Pancreas (tissue), 10 donors: ENCODE results near the gene INTS12. TPM values are rescaled to one million over a fixed set of nuclear protein-coding genes. Genes with fewer than 3 reads are reported as not detected.

Experiments used
- ATAC-seq, 4 donors: fragments of 200-7000 bp; cut with Tn5 transposase; one replicate each; pipeline versions ENCODE4 v1.8.0 to v1.9.1; 2020; ENCODE audit warnings: mild to moderate bottlenecking in 4 of 4, moderate library complexity in 4 of 4
- DNase-seq, 6 donors: peaks; one replicate each; pipeline ENCODE4 v3.0.0-alpha.2; 2020
- FAIRE-seq: peaks from 2 replicates; lab custom pipeline; 2012; peaks lifted over from hg19 to GRCh38; lab: Jason Lieb, UNC
- H3K27ac ChIP-seq, 4 donors: fragments of 200-600 bp; sonication (generic); 1 replicate in 3 of 4; 2 replicates in 1 of 4; pipeline versions ENCODE4 v1.5.0 to v1.8.0; 2020
- H3K27me3 ChIP-seq, 4 donors: fragments of 200-600 bp; one replicate each; pipeline ENCODE4 v1.8.0; 2021
- H3K36me3 ChIP-seq, 3 donors: fragments of 200-600 bp; sonication (generic) in 1 of 3; one replicate each; pipeline versions ENCODE4 v1.5.0 to v1.8.0; 2020 to 2021
- H3K4me1 ChIP-seq, 3 donors: fragments of 200-600 bp; one replicate each; pipeline ENCODE4 v1.8.0; 2021
- H3K4me3 ChIP-seq, 4 donors: fragments of 200-600 bp; sonication (generic) in 2 of 4; one replicate each; pipeline versions ENCODE4 v1.5.0 to v1.8.0; 2020 to 2021
- H3K9me3 ChIP-seq, 4 donors: fragments of 200-600 bp; one replicate each; pipeline ENCODE4 v1.8.0; 2021
- WGBS, 2 donors: extraction: QIAGEN DNeasy Blood & Tissue Kit; methylation state at CpG; one replicate each; pipeline ENCODE4 v1.1.7; 2013; 5-methylcytosine and 5-hydroxymethylcytosine counted together
- intact Hi-C, 3 donors: fragments of 100-400 bp; cut with DNase I; formaldehyde crosslinking; loops; one replicate each; pipeline versions ENCODE4 v1.11.1 to v1.14.2; 2022
- polyA plus RNA-seq, 2 donors: library from polyadenylated mRNA; stranded (reverse); fragments of 200-250 nt; gene quantifications; one replicate each; pipeline ENCODE4 v1.2.3, GENCODE V29; 2013
- total RNA-seq, 6 donors: library from RNA; stranded (reverse); fragmentation: NEBNext Ultra II Directional in 4 of 6; extraction: Animal tissue kit (Norgen Biotek cat#: 25700) in 4 of 6; gene quantifications; one replicate each; pipeline versions ENCODE4 v1.2.1 to v1.2.4, GENCODE V29; 2021 to 2023
- TF ChIP-seq, protein P1 (sequence below), 4 donors: fragments of 200-600 bp; sonication (generic) in 3 of 4; IDR thresholded peaks; one replicate each; pipeline versions ENCODE4 v1.5.0 to v1.8.0; 2021; ENCODE audit warnings: antibody characterized with exemption in 4 of 4
- donor health status: healthy with polysubstance abuse.
- donor health status: DM: no; HTN: no; CAD: no; lungs with moderate emphysema.
- donor health status: DM: no; HTN: no; CAD: no.
- donor health status: control.
- donor health status: control.
- donor health status: Bipolar disorder and iron deficiency.
- donor health status: DM: yes; HTN: yes; CAD: no.
- donor health status: DM: no; HTN: no; CAD: no.
- donor health status: DM: no; HTN: no; CAD: no.
- donor health status: DM: yes; HTN: yes; CAD: no.

INTS12 gene
- total and polyA plus RNA-seq, 8 donors, result 5.3 to 12.8 (median 7.0) TPM

DNA sequence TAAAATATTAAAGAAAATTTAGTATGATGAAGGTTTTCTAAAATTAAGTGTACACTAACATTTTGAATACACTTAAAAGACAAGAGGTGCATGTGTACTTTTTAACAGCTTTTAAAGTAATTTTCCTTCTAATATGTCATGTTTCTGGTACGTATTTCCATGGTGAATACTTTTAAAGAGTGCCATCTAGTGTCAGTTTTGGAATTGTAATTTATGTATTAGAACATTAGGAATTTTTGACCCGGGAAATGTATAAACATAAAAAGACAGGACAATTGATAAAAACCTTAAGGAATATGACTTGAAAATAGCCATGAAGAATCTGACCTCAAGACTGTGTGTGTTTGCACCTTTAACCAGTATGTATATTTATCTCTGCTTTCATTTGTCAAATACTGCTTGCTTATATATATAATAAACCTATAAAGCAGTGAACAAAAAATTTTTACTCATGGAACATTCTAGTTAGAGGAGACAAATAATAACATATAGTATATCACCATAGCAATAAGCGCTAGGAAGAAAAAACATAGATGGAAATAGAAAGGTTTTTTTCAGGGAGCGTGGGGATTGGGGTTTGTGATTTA lies 7.3 kb upstream of the INTS12 start:
- H3K4me3 ChIP-seq, result no peak overlapping the region
- WGBS, 2 donors, result 38 to 42% methylated on average over 4 of the region's 4 CpGs
- ATAC-seq (peak; percentile 56 to 74 (median 70)), FAIRE-seq (no peak), DNase-seq (no peak)
- no peaks in the 10 kb centered on the region for H3K36me3 ChIP-seq
- TF ChIP-seq, protein P1, sequence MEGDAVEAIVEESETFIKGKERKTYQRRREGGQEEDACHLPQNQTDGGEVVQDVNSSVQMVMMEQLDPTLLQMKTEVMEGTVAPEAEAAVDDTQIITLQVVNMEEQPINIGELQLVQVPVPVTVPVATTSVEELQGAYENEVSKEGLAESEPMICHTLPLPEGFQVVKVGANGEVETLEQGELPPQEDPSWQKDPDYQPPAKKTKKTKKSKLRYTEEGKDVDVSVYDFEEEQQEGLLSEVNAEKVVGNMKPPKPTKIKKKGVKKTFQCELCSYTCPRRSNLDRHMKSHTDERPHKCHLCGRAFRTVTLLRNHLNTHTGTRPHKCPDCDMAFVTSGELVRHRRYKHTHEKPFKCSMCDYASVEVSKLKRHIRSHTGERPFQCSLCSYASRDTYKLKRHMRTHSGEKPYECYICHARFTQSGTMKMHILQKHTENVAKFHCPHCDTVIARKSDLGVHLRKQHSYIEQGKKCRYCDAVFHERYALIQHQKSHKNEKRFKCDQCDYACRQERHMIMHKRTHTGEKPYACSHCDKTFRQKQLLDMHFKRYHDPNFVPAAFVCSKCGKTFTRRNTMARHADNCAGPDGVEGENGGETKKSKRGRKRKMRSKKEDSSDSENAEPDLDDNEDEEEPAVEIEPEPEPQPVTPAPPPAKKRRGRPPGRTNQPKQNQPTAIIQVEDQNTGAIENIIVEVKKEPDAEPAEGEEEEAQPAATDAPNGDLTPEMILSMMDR (IDR thresholded peaks at IDR 0.05), result peak; percentile 17 to 47 (median 32)
- H3K9me3 ChIP-seq, result no peaks in the 10 kb centered on the region
- H3K27me3 ChIP-seq, result no peaks in the 10 kb centered on the region
- H3K27ac ChIP-seq, result no peak overlapping the region
- H3K4me1 ChIP-seq, result peaks cover 0 to 10% (median 0%) of the 10 kb centered on the region in 3 donors
- intact Hi-C loops, result loop anchor here in 1 of 3 donors (10.0 kb wide), 1 partner anchor 201 kb away; no protein-coding TSS in a partner anchor

DNA sequence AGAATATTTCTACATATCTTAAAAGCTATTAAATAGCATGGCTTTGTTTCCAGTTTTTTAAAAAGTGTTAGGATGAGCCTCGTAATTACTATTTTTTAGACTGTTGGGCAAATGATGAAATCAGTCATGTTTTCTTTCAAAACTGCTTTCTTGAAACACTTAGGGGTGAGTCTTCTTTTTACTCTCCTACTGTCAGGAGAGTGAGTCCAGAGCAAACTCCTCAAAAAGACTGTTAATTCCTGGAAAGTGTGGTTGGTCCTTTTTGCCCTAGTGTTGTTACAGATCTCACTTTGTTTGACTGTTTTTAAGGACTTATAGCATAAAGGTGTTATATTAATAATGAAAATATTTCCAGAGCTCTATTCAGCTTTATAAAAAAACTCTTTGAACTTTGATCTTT lies 6.4 kb upstream of the INTS12 start:
- 61 to 79% methylated on average over 1 of the region's 1 CpG for WGBS, 2 donors

DNA sequence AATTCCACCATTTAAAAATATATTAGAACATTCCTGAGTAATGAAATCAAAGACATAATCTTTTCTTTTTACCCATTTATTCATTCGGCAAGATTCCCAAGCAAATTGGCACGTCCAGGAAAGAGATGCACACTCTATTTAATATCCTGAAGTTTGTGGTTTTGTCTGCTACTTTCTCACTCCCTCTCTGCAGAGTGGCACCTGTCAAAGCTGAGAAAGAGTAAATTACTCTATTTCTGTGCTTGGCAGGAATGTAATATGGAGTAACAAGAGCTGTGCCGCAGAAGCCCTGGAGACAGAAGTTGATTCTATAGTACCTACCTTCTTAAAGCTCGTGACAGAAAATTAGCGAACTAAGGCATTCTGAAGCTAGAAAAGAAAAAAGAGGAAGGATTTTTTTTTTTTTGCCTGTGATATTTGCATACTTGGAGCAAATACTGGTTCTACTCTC lies 5.6 kb upstream of the INTS12 start:
- H3K4me3 ChIP-seq, result peak overlapping the region in 1 of 4 donors; percentile 15
- ATAC-seq, result peak in 2 of 4 donors; percentile 26 to 39
- no peaks in the 10 kb centered on the region for H3K9me3 ChIP-seq
- H3K27me3 ChIP-seq, result no peaks in the 10 kb centered on the region
- H3K4me1 ChIP-seq, result peaks cover 0 to 16% (median 5%) of the 10 kb centered on the region in 3 donors
- intact Hi-C loops, result loop anchor here in 1 of 3 donors (10.0 kb wide), 1 partner anchor 199 kb away; no protein-coding TSS in a partner anchor
- no peak for FAIRE-seq
- H3K36me3 ChIP-seq, result no peaks in the 10 kb centered on the region
- no peak for DNase-seq
- peak overlapping the region in 1 of 4 donors; percentile 0 for H3K27ac ChIP-seq
- TF ChIP-seq, protein P1 (IDR thresholded peaks at IDR 0.05), result no peak
- WGBS, 2 donors, result 43 to 54% methylated on average over 5 of the region's 5 CpGs

More for the DNA sequence above, 6.4 kb upstream of the INTS12 start:
- DNase-seq (no peak), FAIRE-seq (no peak), ATAC-seq (peak in 1 of 4 donors; percentile 20)
- TF ChIP-seq, protein P1 (IDR thresholded peaks at IDR 0.05), result no peak
- Histone ChIP-seq H3K36me3 (no peaks in the 10 kb centered on the region), H3K27me3 (no peaks in the 10 kb centered on the region), H3K4me3 (no peak overlapping the region), H3K9me3 (no peaks in the 10 kb centered on the region), H3K4me1 (peaks cover 0 to 10% (median 5%) of the 10 kb centered on the region in 3 donors), H3K27ac (no peak overlapping the region)
- intact Hi-C loops, result loop anchor here in 1 of 3 donors (10.0 kb wide), 1 partner anchor 200 kb away; no protein-coding TSS in a partner anchor

DNA sequence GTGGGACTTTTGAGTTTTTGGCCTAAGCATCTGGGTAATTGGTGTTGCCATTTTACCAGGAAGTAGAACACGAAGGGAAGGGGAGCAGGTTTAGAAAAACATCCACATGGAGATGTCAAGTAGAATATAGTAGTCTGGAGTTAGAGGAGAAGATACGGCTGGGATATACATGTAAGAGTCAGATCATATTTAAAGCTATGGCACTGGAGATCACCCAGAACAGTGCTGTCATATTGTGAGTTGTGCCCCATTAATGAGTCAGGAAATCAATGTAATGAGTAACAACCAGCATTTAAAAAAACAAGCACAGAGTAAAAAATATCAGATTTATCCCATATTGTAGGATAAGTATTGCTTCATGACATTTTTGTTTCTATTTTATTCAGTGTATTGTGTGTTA lies 4.3 kb upstream of the INTS12 start:
- Histone ChIP-seq H3K27ac (no peak overlapping the region), H3K27me3 (no peaks in the 10 kb centered on the region), H3K36me3 (no peaks in the 10 kb centered on the region), H3K4me3 (no peak overlapping the region), H3K4me1 (peaks cover 0 to 16% (median 5%) of the 10 kb centered on the region in 3 donors), H3K9me3 (no peaks in the 10 kb centered on the region)
- TF ChIP-seq, protein P1 (IDR thresholded peaks at IDR 0.05), result no peak
- 68 to 73% methylated on average over 2 of the region's 2 CpGs for WGBS, 2 donors
- ATAC-seq (no peak), DNase-seq (no peak), FAIRE-seq (no peak)
- intact Hi-C loops, result loop anchor here in 1 of 3 donors (10.0 kb wide), 1 partner anchor 198 kb away; no protein-coding TSS in a partner anchor

DNA sequence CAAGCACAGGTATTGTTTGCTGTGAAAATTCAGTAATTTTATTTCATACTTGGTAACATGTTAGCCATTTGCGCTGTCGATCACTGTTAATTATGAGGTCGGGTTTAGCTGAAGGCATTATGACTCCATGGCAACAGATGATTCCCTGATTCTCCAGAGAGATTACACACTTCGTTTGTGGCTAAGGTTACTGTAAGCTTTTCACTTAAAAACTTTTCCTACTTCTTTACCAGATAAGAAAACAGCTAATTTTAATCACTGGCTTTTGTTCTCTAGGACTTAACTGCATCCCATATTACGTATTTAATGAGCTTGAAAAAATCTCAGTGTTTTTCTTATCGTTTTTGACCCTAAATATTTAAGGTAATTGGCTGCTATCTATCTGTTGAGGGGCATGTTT lies 2.2 kb upstream of the INTS12 start:
- WGBS, 2 donors, result 58 to 61% methylated on average over 6 of the region's 6 CpGs
- Histone ChIP-seq H3K4me3 (no peak overlapping the region), H3K27me3 (no peaks in the 10 kb centered on the region), H3K27ac (no peak overlapping the region), H3K4me1 (peaks cover 6 to 20% (median 14%) of the 10 kb centered on the region in 3 donors), H3K9me3 (no peaks in the 10 kb centered on the region), H3K36me3 (no peaks in the 10 kb centered on the region)
- intact Hi-C loops, result loop anchor here in 1 of 3 donors (10.0 kb wide), 1 partner anchor 196 kb away; no protein-coding TSS in a partner anchor
- FAIRE-seq, result no peak
- no peak for ATAC-seq
- TF ChIP-seq, protein P1 (IDR thresholded peaks at IDR 0.05), result no peak
- no peak for DNase-seq
